ENCODE results near the gene RAD23A. TPM values are rescaled to one million over a fixed set of nuclear protein-coding genes. Genes with fewer than 3 reads are reported as not detected.
A peak's percentile ranks its signal among the peaks of the same experiment; 100 is the strongest.

Gene RAD23A
- total and polyA plus RNA-seq, 9 of the 15 experiments (the other 6 are each of a cell fraction or from before 2014, with no cell fraction given) = 9.5 to 181 (median 101) TPM

- TF ChIP-seq, protein P1, sequence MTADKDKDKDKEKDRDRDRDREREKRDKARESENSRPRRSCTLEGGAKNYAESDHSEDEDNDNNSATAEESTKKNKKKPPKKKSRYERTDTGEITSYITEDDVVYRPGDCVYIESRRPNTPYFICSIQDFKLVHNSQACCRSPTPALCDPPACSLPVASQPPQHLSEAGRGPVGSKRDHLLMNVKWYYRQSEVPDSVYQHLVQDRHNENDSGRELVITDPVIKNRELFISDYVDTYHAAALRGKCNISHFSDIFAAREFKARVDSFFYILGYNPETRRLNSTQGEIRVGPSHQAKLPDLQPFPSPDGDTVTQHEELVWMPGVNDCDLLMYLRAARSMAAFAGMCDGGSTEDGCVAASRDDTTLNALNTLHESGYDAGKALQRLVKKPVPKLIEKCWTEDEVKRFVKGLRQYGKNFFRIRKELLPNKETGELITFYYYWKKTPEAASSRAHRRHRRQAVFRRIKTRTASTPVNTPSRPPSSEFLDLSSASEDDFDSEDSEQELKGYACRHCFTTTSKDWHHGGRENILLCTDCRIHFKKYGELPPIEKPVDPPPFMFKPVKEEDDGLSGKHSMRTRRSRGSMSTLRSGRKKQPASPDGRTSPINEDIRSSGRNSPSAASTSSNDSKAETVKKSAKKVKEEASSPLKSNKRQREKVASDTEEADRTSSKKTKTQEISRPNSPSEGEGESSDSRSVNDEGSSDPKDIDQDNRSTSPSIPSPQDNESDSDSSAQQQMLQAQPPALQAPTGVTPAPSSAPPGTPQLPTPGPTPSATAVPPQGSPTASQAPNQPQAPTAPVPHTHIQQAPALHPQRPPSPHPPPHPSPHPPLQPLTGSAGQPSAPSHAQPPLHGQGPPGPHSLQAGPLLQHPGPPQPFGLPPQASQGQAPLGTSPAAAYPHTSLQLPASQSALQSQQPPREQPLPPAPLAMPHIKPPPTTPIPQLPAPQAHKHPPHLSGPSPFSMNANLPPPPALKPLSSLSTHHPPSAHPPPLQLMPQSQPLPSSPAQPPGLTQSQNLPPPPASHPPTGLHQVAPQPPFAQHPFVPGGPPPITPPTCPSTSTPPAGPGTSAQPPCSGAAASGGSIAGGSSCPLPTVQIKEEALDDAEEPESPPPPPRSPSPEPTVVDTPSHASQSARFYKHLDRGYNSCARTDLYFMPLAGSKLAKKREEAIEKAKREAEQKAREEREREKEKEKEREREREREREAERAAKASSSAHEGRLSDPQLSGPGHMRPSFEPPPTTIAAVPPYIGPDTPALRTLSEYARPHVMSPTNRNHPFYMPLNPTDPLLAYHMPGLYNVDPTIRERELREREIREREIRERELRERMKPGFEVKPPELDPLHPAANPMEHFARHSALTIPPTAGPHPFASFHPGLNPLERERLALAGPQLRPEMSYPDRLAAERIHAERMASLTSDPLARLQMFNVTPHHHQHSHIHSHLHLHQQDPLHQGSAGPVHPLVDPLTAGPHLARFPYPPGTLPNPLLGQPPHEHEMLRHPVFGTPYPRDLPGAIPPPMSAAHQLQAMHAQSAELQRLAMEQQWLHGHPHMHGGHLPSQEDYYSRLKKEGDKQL (CRISPR knock-in tag; IDR thresholded peaks at IDR 0.05; ENCODE audit: borderline replicate concordance) = no peak
- TF ChIP-seq SREBF1 (IDR thresholded peaks at IDR 0.05; ENCODE audit: borderline replicate concordance, low read depth, low read length) (no peak), SMAD3 (CRISPR knock-in tag; conservative IDR thresholded peaks at IDR 0.05) (no peak), KAT2B (IDR thresholded peaks at IDR 0.05; ENCODE audit: low read depth, low read length) (no peak), COPS2 (conservative IDR thresholded peaks at IDR 0.05) (no peak), ZNF445 (CRISPR knock-in tag; IDR thresholded peaks at IDR 0.05; ENCODE audit: low read depth) (no peak), KLF10 (CRISPR knock-in tag; IDR thresholded peaks at IDR 0.05) (no peak), ARID4B (CRISPR knock-in tag; IDR thresholded peaks at IDR 0.05) (no peak), ZNF644 (tag; IDR thresholded peaks at IDR 0.05; ENCODE audit: low read depth) (no peak)
- TF ChIP-seq, protein P2, sequence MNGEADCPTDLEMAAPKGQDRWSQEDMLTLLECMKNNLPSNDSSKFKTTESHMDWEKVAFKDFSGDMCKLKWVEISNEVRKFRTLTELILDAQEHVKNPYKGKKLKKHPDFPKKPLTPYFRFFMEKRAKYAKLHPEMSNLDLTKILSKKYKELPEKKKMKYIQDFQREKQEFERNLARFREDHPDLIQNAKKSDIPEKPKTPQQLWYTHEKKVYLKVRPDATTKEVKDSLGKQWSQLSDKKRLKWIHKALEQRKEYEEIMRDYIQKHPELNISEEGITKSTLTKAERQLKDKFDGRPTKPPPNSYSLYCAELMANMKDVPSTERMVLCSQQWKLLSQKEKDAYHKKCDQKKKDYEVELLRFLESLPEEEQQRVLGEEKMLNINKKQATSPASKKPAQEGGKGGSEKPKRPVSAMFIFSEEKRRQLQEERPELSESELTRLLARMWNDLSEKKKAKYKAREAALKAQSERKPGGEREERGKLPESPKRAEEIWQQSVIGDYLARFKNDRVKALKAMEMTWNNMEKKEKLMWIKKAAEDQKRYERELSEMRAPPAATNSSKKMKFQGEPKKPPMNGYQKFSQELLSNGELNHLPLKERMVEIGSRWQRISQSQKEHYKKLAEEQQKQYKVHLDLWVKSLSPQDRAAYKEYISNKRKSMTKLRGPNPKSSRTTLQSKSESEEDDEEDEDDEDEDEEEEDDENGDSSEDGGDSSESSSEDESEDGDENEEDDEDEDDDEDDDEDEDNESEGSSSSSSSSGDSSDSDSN (IDR thresholded peaks at IDR 0.05; ENCODE audit: borderline replicate concordance in 1 of 2, low read depth in 2 of 2, low read length in 2 of 2) = no peak
- TF ChIP-seq, protein P3, sequence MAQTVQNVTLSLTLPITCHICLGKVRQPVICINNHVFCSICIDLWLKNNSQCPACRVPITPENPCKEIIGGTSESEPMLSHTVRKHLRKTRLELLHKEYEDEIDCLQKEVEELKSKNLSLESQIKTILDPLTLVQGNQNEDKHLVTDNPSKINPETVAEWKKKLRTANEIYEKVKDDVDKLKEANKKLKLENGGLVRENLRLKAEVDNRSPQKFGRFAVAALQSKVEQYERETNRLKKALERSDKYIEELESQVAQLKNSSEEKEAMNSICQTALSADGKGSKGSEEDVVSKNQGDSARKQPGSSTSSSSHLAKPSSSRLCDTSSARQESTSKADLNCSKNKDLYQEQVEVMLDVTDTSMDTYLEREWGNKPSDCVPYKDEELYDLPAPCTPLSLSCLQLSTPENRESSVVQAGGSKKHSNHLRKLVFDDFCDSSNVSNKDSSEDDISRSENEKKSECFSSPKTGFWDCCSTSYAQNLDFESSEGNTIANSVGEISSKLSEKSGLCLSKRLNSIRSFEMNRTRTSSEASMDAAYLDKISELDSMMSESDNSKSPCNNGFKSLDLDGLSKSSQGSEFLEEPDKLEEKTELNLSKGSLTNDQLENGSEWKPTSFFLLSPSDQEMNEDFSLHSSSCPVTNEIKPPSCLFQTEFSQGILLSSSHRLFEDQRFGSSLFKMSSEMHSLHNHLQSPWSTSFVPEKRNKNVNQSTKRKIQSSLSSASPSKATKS (CRISPR knock-in tag; IDR thresholded peaks at IDR 0.05) = no peak
- TF ChIP-seq, protein P4, sequence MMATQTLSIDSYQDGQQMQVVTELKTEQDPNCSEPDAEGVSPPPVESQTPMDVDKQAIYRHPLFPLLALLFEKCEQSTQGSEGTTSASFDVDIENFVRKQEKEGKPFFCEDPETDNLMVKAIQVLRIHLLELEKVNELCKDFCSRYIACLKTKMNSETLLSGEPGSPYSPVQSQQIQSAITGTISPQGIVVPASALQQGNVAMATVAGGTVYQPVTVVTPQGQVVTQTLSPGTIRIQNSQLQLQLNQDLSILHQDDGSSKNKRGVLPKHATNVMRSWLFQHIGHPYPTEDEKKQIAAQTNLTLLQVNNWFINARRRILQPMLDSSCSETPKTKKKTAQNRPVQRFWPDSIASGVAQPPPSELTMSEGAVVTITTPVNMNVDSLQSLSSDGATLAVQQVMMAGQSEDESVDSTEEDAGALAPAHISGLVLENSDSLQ (IDR thresholded peaks at IDR 0.05) = peak; percentile 29; the same call in 1 of the 2 replicates
Measured at GRCh38 chr19:12987190-12987589, 41.5 kb downstream of the RAD23A start (continued).

Measured in K562 (cell line).